Epidermal melanocyte (primary cell): Measurements from ENCODE around the gene YWHAH.

Experiments
- DNase-seq: peaks from one replicate; pipeline ENCODE4 v3.0.0; 2011; ENCODE audit warnings: low spot score; ENCODE audit not compliant: insufficient read length

YWHAH gene

DNA sequence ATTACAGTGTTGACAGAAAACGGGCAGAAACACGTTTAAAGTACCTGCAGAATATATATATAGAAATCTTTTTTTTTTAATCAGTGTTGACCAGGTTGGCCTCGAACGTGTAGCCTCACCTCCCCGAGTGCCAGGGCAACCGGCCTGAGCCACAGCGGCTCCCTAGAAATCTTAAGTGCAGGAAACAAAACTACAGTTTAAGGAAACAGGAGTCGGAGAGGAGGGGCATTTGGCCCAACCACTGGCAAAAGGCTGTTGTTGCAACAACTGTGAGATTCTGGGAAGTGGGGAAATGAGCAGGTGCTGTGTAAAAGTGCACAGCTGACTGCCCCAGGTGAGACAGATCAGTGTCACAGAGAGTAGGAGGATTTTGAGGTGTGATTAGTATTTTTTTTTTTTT, 3.7 kb downstream of the YWHAH start:
- DNase-seq, result no peak

GRCh38 chr22:31950226-31950625, 5.9 kb downstream of the YWHAH start:
- DNase-seq, result no peak

GRCh38 chr22:31951194-31952093, 7.1 kb downstream of the YWHAH start:
- DNase-seq, result no peak

GRCh38 chr22:31952094-31952401, 7.7 kb downstream of the YWHAH start:
- DNase-seq, result no peak

DNA sequence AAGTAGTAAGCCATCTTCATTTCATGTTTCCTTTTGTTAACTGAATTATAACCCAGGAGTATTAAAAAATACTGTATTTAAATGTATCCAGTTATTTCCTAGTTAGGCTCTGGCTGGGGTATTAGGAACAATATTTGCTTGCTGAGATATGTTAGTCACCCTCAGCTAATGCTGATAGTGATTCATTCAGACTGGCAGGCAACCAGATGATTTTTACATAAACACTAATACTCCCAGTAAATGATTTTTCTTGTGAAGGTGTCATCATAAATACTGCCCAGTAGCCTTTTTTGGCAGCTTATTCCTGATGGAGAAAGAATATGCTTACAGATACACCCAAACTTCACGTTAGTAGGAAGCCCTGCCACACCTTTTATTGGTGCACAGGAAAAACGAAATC, 8.1 kb downstream of the YWHAH start:
- DNase-seq, result no peak

GRCh38 chr22:31953261-31953660, 8.9 kb downstream of the YWHAH start:
- no peak for DNase-seq

GRCh38 chr22:31954535-31955523, 10.5 kb downstream of the YWHAH start:
- DNase-seq, result no peak

DNA sequence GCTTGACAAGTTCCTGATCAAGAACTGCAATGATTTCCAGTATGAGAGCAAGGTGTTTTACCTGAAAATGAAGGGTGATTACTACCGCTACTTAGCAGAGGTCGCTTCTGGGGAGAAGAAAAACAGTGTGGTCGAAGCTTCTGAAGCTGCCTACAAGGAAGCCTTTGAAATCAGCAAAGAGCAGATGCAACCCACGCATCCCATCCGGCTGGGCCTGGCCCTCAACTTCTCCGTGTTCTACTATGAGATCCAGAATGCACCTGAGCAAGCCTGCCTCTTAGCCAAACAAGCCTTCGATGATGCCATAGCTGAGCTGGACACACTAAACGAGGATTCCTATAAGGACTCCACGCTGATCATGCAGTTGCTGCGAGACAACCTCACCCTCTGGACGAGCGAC, 12.0 kb downstream of the YWHAH start:
- no peak for DNase-seq

GRCh38 chr22:31957970-31958594, 13.7 kb downstream of the YWHAH start:
- DNase-seq, result no peak

GRCh38 chr22:31958625-31959239, 14.4 kb downstream of the YWHAH start:
- DNase-seq, result no peak

- DNase-seq, result no peak
Measured at GRCh38 chr22:31960767-31961166, 16.4 kb downstream of the YWHAH start.

- DNase-seq, result no peak
Measured at GRCh38 chr22:31962387-31963125, 18.2 kb downstream of the YWHAH start.

DNA sequence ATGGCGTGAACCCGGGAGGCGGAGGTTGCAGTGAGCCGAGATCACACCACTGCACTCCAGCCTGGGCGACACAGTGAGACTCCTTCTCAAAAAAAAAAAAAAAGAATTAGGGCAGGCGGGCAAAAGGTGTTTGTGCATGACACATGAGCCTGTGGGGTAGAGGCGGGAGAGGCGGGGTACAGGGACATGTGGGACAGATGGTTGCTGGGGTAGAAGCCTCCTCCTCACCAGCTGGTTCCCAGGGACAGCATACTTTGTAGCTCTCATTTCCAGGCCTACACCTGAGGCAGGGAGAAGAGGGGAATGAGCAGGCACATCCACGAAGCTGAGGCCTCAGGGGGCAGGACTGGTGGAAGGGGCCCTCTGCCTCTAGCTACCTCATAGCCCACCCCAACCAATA, 23.7 kb downstream of the YWHAH start:
- DNase-seq, result no peak

DNA sequence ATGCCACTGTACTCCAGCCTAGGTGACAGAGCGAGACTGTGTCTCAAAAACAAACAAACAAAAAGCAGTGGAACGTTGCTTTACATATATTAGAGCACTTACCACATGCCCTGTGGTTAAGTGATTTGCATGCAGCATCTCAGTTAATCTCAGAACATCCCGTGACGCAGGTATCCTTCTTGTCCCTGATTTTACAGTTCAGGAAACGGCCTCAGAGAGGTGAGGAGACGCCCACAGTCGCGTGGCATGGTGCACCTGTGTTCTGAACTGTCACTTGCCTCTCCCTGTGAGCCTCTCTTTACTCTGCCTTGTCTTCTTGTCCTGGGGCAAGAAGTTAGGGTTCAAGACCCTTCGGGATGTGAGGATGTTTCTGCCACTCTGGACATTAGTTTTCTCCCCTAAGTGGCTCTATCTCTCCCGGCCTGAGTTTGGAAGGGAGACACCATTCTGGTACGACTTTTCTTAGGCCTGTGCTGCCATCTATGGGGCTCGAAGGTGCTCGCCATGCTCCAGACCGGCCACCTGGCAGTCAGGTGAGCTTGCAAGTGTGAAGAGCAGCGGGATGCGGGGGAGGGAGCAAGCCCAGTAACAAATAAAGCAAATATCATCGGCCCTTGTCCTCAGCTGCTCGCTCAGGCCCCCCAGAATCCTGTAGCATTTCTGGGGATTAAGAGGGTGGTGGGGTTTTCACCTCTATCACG, 25.6 kb downstream of the YWHAH start:
- DNase-seq, result peak; percentile 49

DNA sequence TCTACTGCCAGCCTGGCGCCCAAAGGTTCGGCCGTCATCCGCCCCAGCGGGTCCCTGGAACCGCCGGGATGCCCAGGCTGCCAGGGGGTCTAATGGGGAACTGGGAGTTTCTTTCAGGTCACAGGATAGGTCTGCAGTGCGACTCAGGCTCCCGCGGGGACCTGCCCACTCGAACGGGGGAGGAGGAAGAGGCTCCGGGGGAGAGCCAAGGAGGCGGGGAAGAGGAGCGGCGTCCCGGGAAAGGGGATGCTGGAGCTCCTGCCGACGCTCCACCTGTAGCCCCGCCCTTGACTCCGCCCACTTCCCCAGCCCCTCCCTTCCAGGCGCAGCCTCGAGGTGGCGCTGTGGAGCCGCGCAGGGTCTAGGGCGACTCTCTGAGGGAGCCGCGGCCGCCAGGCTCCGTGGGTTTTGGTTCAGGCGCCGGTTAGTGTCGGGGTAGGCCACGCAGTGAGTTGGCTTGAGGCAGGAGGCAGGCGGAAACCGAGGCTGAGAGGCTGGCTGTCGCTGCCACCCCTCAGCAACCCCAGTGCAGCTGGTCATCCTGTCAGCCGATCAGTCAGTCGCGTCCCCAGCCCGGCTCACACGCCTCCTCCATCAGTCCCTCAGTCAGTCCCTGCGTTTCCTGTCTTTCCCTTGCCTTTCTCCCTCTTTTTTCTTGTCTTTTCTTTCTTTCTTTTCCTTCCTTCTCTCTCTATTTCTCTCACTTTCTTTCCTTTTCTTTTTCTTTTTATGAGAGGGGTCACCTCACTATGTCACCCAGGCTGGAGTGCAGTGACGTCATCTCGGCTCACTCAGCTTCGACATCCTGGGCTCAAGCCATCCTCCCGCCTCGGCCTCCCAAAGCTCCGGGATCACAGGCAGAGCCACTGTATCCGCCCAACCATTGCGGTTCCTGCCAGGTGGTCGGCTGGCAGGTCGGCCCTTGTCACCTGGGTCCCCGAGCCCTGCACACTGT, 26.4 kb downstream of the YWHAH start:
- DNase-seq, result peak; percentile 80

DNA sequence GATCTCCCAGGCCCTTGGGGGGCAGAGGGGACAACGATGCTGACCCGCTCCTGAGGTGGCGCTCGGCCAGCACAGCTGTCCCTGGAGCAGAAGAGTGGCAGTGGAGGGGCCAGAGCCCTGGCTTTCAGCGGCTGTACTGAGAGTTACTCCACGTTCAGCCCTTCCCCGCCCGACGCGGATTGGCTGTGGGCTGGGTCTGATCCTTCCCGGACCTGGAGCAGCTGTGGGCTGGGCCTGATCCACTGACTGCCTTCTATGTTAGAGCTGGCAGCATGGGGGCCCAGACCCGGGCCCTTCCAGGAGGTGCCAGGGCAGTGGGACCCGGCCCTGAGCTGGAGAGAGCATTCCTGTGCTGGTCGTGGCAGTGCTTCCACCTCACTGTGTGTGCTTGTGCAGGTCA, 27.8 kb downstream of the YWHAH start:
- no peak for DNase-seq

DNA sequence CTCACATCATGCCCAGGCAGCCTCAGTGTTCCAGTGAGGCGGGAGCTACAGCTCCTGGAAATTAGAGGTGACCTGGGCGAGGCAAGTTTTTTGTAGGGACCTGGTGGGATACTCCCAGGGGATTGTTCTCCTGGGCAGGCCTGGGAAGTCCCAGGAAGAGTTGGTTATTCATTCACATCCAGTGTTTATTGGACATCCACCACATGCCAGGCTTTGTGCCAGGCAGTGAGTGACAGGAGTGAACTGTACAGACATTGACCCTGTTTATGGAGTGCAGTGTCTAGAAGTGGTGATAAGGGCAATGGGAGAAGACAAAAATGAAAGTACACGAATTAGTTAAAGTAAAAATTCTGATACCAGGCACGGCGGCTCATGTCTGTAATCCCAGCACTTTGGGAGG, 29.4 kb downstream of the YWHAH start:
- DNase-seq, result no peak

DNA sequence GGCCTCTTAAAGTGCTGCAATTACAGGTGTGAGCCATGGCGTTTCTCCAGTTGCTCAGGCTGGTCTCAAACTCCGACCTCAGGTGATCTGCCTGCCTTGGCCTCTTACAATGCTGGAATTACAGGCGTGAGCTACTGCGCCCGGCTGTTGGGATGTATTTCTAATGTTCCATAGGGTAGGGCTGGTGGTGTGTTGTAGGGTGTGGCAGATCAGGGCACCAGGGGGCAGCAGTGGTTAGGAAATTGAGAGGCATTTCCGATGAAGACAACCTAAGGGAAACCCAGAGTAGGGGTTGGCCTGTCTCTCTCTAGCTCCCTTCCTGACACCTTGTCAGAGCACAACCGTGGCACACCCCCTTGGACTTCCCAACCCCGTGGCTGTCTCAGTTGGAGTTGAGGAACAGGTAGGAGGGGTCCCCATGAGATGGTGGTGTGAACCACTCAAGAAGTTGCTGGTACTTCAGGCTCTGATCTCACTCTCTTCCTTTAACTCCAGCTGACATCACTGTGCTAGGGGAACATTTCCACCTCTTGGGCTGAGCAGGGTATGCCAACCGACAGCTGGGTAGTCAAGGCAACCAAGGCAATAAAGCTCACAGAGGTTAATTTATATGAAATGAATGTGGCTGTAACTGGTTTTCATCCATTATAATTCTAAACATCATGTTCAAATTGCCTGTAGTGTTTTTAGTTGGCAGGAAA, 33.0 kb downstream of the YWHAH start:
- DNase-seq, result peak; percentile 79
